ENCODE results near the gene RPL13. TPM values are rescaled to one million over a fixed set of nuclear protein-coding genes. Genes with fewer than 3 reads are reported as not detected.

The RPL13 gene
- total and polyA plus RNA-seq, 2 of the 13 experiments (the other 11 are each of a cell fraction or from before 2014, with no cell fraction given), result 2,988 to 4,411 TPM

DNA sequence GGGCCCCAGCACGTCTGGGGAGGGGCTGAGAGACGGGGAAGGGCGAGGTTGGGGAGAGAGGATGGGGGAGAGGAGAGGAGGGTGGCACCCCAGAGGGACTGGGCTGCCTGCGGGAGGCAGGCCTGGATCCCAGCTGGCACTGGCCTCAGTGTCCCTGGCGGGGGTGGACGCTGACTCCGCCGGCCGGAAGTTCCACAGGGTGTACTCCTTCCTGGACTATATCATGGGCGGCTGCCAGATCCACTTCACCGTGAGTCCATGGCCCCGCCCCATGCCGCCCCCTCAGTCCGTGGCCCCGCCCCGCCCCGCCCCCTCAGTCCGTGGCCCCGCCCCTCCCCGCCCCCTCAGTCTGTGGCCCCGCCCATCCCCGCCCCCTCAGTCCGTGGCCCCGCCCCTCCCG is 26.4 kb downstream of the RPL13 start (continued):
- TF ChIP-seq SNAI1 (CRISPR knock-in tag; IDR thresholded peaks at IDR 0.05; ENCODE audit: borderline replicate concordance), result no peak
- no peak for TF ChIP-seq YY1 (IDR thresholded peaks at IDR 0.05; ENCODE audit: insufficient read depth, insufficient replicate concordance, low read depth, low read length)
- 0 out of 2 replicates have a peak, but pooled peaks have one; percentile 18 for TF ChIP-seq ZBTB38 (CRISPR knock-in tag; IDR thresholded peaks at IDR 0.05)
- peak; percentile 64 for TF ChIP-seq HNRNPK (IDR thresholded peaks at IDR 0.05; ENCODE audit: low read depth, low read length, poor library complexity, severe bottlenecking)
- TF ChIP-seq KLF13 (CRISPR knock-in tag; IDR thresholded peaks at IDR 0.05), result no peak
- TF ChIP-seq, protein P1, sequence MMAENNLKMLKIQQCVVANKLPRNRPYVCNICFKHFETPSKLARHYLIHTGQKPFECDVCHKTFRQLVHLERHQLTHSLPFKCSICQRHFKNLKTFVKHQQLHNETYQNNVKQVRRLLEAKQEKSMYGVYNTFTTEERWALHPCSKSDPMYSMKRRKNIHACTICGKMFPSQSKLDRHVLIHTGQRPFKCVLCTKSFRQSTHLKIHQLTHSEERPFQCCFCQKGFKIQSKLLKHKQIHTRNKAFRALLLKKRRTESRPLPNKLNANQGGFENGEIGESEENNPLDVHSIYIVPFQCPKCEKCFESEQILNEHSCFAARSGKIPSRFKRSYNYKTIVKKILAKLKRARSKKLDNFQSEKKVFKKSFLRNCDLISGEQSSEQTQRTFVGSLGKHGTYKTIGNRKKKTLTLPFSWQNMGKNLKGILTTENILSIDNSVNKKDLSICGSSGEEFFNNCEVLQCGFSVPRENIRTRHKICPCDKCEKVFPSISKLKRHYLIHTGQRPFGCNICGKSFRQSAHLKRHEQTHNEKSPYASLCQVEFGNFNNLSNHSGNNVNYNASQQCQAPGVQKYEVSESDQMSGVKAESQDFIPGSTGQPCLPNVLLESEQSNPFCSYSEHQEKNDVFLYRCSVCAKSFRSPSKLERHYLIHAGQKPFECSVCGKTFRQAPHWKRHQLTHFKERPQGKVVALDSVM (CRISPR knock-in tag; IDR thresholded peaks at IDR 0.05), result no peak
- TF ChIP-seq MYC (CRISPR knock-in tag; IDR thresholded peaks at IDR 0.05; ENCODE audit: borderline replicate concordance), result no peak
- TF ChIP-seq, protein P2, sequence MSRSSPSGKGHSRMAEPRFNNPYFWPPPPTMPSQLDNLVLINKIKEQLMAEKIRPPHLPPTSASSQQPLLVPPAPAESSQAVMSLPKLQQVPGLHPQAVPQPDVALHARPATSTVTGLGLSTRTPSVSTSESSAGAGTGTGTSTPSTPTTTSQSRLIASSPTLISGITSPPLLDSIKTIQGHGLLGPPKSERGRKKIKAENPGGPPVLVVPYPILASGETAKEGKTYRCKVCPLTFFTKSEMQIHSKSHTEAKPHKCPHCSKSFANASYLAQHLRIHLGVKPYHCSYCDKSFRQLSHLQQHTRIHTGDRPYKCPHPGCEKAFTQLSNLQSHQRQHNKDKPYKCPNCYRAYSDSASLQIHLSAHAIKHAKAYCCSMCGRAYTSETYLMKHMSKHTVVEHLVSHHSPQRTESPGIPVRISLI (CRISPR knock-in tag; IDR thresholded peaks at IDR 0.05; ENCODE audit: borderline replicate concordance), result no peak
- TF ChIP-seq, protein P3, sequence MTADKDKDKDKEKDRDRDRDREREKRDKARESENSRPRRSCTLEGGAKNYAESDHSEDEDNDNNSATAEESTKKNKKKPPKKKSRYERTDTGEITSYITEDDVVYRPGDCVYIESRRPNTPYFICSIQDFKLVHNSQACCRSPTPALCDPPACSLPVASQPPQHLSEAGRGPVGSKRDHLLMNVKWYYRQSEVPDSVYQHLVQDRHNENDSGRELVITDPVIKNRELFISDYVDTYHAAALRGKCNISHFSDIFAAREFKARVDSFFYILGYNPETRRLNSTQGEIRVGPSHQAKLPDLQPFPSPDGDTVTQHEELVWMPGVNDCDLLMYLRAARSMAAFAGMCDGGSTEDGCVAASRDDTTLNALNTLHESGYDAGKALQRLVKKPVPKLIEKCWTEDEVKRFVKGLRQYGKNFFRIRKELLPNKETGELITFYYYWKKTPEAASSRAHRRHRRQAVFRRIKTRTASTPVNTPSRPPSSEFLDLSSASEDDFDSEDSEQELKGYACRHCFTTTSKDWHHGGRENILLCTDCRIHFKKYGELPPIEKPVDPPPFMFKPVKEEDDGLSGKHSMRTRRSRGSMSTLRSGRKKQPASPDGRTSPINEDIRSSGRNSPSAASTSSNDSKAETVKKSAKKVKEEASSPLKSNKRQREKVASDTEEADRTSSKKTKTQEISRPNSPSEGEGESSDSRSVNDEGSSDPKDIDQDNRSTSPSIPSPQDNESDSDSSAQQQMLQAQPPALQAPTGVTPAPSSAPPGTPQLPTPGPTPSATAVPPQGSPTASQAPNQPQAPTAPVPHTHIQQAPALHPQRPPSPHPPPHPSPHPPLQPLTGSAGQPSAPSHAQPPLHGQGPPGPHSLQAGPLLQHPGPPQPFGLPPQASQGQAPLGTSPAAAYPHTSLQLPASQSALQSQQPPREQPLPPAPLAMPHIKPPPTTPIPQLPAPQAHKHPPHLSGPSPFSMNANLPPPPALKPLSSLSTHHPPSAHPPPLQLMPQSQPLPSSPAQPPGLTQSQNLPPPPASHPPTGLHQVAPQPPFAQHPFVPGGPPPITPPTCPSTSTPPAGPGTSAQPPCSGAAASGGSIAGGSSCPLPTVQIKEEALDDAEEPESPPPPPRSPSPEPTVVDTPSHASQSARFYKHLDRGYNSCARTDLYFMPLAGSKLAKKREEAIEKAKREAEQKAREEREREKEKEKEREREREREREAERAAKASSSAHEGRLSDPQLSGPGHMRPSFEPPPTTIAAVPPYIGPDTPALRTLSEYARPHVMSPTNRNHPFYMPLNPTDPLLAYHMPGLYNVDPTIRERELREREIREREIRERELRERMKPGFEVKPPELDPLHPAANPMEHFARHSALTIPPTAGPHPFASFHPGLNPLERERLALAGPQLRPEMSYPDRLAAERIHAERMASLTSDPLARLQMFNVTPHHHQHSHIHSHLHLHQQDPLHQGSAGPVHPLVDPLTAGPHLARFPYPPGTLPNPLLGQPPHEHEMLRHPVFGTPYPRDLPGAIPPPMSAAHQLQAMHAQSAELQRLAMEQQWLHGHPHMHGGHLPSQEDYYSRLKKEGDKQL (CRISPR knock-in tag; IDR thresholded peaks at IDR 0.05; ENCODE audit: low read depth), result no peak
- no peak for TF ChIP-seq ZNF782 (CRISPR knock-in tag; IDR thresholded peaks at IDR 0.05; ENCODE audit: borderline replicate concordance)
- no peak for TF ChIP-seq SOX13 (IDR thresholded peaks at IDR 0.05)
- no peak for TF ChIP-seq SOX13 (CRISPR knock-in tag; conservative IDR thresholded peaks at IDR 0.05 in 1 of 2, IDR thresholded peaks at IDR 0.05 in 1 of 2)
- no peak for TF ChIP-seq NR3C1 (CRISPR knock-in tag; IDR thresholded peaks at IDR 0.05)
- no peak for TF ChIP-seq HNRNPL (IDR thresholded peaks at IDR 0.05; ENCODE audit: low read depth, low read length)
- TF ChIP-seq GABPB1 (CRISPR knock-in tag; IDR thresholded peaks at IDR 0.05), result peak; percentile 42
- TF ChIP-seq RCOR2 (CRISPR knock-in tag; IDR thresholded peaks at IDR 0.05), result no peak
- TF ChIP-seq RXRB (CRISPR knock-in tag; IDR thresholded peaks at IDR 0.05; ENCODE audit: borderline replicate concordance), result no peak
- TF ChIP-seq, protein P4, sequence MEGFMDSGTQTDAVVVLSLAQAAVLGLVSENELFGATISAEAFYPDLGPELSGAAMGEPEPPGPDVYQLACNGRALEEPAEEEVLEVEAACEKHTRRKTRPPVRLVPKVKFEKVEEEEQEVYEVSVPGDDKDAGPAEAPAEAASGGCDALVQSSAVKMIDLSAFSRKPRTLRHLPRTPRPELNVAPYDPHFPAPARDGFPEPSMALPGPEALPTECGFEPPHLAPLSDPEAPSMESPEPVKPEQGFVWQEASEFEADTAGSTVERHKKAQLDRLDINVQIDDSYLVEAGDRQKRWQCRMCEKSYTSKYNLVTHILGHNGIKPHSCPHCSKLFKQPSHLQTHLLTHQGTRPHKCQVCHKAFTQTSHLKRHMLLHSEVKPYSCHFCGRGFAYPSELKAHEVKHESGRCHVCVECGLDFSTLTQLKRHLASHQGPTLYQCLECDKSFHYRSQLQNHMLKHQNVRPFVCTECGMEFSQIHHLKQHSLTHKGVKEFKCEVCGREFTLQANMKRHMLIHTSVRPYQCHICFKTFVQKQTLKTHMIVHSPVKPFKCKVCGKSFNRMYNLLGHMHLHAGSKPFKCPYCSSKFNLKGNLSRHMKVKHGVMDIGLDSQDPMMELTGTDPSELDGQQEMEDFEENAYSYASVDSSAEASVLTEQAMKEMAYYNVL (CRISPR knock-in tag; IDR thresholded peaks at IDR 0.05; ENCODE audit: borderline replicate concordance), result no peak
